ENCODE measurements around the gene KRABD2.

The KRABD2 gene

DNA sequence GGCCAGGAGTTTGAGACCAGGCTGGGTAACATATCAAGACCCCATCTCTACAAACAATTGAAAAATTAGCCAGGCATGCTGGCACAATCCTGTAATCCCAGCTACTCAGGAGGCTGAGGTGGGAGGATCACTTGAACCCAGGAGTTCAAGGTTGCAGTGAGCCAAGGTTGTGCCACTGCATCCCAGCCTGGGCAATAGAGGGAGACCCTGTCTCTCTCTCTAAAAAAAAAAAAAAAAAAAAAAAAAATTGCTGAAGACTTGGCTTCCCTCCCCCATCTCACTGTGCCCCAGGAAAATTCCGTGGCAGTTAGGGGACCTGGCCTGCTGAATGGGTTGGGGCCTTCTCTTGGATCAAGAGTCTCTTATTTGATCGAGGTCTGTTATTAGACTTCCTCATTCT, 37.0 kb downstream of the KRABD2 start, which contains the start of gene ODF4:
ODF4 (plus strand) TSS at position 301 of the 400 bp plus-strand sequence. CDS start 212 bp downstream, outside the sequence.
- H3K4me1 ChIP-seq (ENCODE audit: control insufficient read depth, insufficient read depth, low read length, unreplicated experiment) = peaks cover 7% of the 10 kb centered on the region
- H3K79me2 ChIP-seq (ENCODE audit: control insufficient read depth, insufficient read depth, low read length, unreplicated experiment) = no peaks in the 10 kb centered on the region
- H2AFZ ChIP-seq (ENCODE audit: low read length, unreplicated experiment) = no peak within 1 kb of the TSS
- no peak within 1 kb of the TSS for H3K4me3 ChIP-seq (ENCODE audit: low read depth, low read length)
- H3K27me3 ChIP-seq (ENCODE audit: insufficient read depth, low read length) = no peaks in the 10 kb centered on the region
- no peak within 1 kb of the TSS for H3K27ac ChIP-seq (ENCODE audit: low read depth, low read length)
- no peaks in the 10 kb centered on the region for H3K36me3 ChIP-seq (ENCODE audit: insufficient read depth, low read length)

DNA sequence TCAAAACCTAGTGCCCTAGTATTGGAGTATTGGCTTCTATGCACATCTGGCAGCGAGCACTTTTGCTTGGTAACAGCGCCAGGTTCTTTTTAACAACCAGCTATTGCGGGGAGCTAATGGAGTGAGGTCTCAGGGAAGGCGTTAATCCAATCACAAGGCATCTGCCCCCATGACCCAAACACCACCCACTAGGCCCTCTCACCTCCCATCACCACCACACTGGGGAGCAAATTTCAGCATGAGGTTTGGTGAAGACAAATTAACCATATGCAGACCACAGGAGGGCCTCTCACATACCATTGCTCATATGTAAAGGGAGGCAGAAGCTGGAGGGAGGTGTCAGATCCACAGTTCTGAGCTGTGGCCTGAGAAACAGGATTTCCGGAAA, 37.8 kb downstream of the KRABD2 start:
- no peak overlapping the region for H3K27ac ChIP-seq (ENCODE audit: low read depth, low read length)
- no peaks in the 10 kb centered on the region for H3K27me3 ChIP-seq (ENCODE audit: insufficient read depth, low read length)
- H3K4me3 ChIP-seq (ENCODE audit: low read depth, low read length) = 0 out of 2 replicates have a peak overlapping the region, but pooled peaks have one; percentile 61
- H3K4me1 ChIP-seq (ENCODE audit: control insufficient read depth, insufficient read depth, low read length, unreplicated experiment) = peaks cover 7% of the 10 kb centered on the region
- peak overlapping the region; percentile 91 for H2AFZ ChIP-seq (ENCODE audit: low read length, unreplicated experiment)
- H3K79me2 ChIP-seq (ENCODE audit: control insufficient read depth, insufficient read depth, low read length, unreplicated experiment) = no peaks in the 10 kb centered on the region
- no peaks in the 10 kb centered on the region for H3K36me3 ChIP-seq (ENCODE audit: insufficient read depth, low read length)

DNA sequence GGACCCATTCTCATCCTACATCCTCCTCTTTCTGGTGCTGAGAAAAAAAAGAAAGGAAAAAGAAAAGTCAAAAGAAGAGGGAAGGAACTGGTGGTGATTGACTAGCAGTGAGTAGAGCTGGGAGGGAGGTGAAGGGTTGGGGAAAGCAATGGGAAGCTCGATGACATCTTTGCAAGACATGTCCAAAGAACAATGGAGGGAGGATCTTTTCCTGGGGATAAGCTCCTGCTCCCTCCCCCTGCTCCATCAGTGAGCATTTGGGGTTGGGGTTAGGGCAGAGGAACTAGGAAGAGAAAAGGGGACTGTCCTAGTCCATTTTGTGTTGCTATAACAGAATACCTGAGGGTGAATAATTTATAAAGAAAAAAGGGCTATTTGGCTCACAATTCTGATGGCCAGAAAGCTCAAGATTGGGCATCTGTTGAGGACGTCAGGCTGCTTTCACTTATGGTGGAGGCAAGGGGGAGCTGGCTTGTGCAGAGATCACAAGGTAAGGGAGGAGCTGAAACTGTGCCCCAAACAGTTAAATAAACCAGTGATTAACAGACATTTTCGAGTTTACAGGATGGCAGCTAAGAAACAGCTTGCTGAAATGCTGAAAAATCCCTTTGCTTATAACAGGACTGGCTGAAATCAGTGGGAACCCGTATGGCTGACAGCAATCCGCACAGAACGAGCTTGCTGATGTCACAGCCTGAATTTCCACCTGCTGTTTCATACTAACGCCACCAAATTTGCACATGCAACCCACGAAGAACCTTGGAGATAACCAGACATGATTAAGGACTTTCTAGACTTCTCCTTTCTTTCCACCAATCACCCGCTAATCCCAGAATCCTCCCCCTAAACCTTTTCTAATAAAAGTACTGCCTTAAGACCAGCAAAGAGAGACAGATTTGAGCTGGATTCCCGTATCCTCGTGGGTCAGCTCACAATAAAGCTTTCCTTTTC, 38.4 kb downstream of the KRABD2 start:
- Histone ChIP-seq H2AFZ (ENCODE audit: low read length, unreplicated experiment) (peak overlapping the region; percentile 91), H3K36me3 (ENCODE audit: insufficient read depth, low read length) (no peaks in the 10 kb centered on the region), H3K4me1 (ENCODE audit: control insufficient read depth, insufficient read depth, low read length, unreplicated experiment) (peaks cover 7% of the 10 kb centered on the region), H3K27me3 (ENCODE audit: insufficient read depth, low read length) (no peaks in the 10 kb centered on the region), H3K27ac (ENCODE audit: low read depth, low read length) (no peak overlapping the region), H3K79me2 (ENCODE audit: control insufficient read depth, insufficient read depth, low read length, unreplicated experiment) (no peaks in the 10 kb centered on the region), H3K4me3 (ENCODE audit: low read depth, low read length) (peak overlapping the region; percentile 61)

DNA sequence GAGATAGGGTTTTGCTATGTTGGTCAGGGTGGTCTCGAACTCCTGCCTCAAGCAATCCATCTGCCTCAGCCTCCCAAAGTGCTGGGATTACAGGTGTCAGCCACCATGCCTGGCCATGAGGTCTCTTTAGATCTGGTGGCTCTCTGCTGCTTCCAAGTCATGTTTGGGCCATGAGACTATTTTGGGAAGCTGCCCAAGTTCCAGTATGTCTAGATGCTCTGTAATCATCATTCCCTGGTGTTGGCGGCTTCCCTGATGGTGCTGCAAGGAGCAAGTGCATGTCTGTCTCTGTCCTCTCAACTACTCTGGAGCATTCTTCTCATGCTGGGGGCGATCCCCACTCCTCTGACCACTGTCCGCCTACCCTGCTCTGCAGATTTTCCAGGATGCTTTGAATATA, 43.2 kb downstream of the KRABD2 start:
- Histone ChIP-seq H3K4me1 (ENCODE audit: control insufficient read depth, insufficient read depth, low read length, unreplicated experiment) (peaks cover 6% of the 10 kb centered on the region), H3K27ac (ENCODE audit: low read depth, low read length) (no peak overlapping the region), H3K4me3 (ENCODE audit: low read depth, low read length) (no peak overlapping the region), H3K27me3 (ENCODE audit: insufficient read depth, low read length) (0 out of 2 replicates have a peak, but pooled peaks cover 5% of the 10 kb centered on the region), H3K79me2 (ENCODE audit: control insufficient read depth, insufficient read depth, low read length, unreplicated experiment) (no peaks in the 10 kb centered on the region), H2AFZ (ENCODE audit: low read length, unreplicated experiment) (no peak overlapping the region), H3K36me3 (ENCODE audit: insufficient read depth, low read length) (no peaks in the 10 kb centered on the region)

DNA sequence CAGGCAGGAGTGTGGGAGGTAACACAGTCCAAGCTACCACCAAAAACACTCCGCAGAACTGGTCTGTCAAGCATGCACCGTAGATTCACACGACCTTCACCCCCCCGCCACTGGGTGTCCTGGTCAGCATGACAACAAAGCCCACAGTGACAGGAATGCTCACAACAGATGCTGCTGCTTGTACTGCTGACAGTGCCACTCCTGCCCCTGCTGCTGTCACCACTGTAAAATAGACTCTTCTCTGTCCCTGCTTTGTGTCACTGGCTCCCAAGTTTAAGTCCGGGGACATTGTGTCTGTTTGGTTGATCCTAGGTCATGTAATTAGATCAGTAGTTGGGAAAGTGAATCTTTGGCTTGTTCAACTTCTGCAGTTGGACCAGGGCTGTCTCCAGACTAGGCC, 43.8 kb downstream of the KRABD2 start:
- no peaks in the 10 kb centered on the region for H3K36me3 ChIP-seq (ENCODE audit: insufficient read depth, low read length)

DNA sequence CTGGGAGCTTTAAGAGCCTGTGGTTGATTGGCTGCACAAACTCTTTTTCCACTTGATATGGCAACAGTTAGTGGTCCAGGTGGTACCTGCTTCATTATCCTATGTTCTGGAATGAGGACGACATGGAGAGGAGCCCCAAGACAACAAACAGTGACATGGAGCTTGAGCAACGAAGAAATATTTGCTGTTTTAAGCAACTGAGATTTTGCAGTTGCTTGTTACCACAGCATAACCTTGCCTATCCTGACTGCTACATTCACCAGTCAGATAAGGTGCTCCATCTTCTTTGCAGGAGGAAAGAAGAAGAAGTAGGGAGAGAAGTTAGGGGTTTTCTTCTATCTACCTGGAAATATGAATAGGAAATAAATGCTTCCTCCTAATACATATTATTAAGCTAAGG, 44.4 kb downstream of the KRABD2 start:
- Histone ChIP-seq H3K27ac (ENCODE audit: low read depth, low read length) (no peak overlapping the region), H3K79me2 (ENCODE audit: control insufficient read depth, insufficient read depth, low read length, unreplicated experiment) (no peaks in the 10 kb centered on the region), H3K4me1 (ENCODE audit: control insufficient read depth, insufficient read depth, low read length, unreplicated experiment) (no peaks in the 10 kb centered on the region), H3K36me3 (ENCODE audit: insufficient read depth, low read length) (no peaks in the 10 kb centered on the region), H3K4me3 (ENCODE audit: low read depth, low read length) (no peak overlapping the region), H3K27me3 (ENCODE audit: insufficient read depth, low read length) (0 out of 2 replicates have a peak, but pooled peaks cover 5% of the 10 kb centered on the region), H2AFZ (ENCODE audit: low read length, unreplicated experiment) (no peak overlapping the region)

More for the DNA sequence above, 43.8 kb downstream of the KRABD2 start:
- H3K27me3 ChIP-seq (ENCODE audit: insufficient read depth, low read length) = 0 out of 2 replicates have a peak, but pooled peaks cover 5% of the 10 kb centered on the region
- no peaks in the 10 kb centered on the region for H3K4me1 ChIP-seq (ENCODE audit: control insufficient read depth, insufficient read depth, low read length, unreplicated experiment)
- H2AFZ ChIP-seq (ENCODE audit: low read length, unreplicated experiment) = no peak overlapping the region
- H3K4me3 ChIP-seq (ENCODE audit: low read depth, low read length) = no peak overlapping the region
- no peak overlapping the region for H3K27ac ChIP-seq (ENCODE audit: low read depth, low read length)
- H3K79me2 ChIP-seq (ENCODE audit: control insufficient read depth, insufficient read depth, low read length, unreplicated experiment) = no peaks in the 10 kb centered on the region

DNA sequence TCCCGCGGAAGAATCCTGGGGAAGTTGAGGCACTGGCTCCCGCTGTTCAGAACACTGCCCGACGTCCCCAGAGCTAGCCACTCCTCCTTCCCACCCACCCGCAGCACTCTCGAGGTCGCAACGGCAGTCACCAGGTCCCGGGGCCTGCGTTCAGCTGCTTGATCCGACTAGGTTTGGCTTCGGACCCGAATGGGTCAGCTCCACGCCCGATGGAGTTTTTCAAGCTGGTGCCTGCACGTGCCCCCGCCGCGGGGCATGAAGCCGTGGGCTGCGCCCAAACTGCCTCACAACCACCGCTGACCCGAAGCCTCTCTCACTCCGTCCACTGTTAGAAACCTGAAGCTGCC, 49.2 kb downstream of the KRABD2 start:
- H2AFZ ChIP-seq (ENCODE audit: low read length, unreplicated experiment) = peak overlapping the region; percentile 95
- 0 out of 2 replicates have a peak, but pooled peaks cover 5% of the 10 kb centered on the region for H3K27me3 ChIP-seq (ENCODE audit: insufficient read depth, low read length)
- peak overlapping the region; percentile 82 for H3K4me3 ChIP-seq (ENCODE audit: low read depth, low read length)
- no peak overlapping the region for H3K27ac ChIP-seq (ENCODE audit: low read depth, low read length)
- no peaks in the 10 kb centered on the region for H3K36me3 ChIP-seq (ENCODE audit: insufficient read depth, low read length)
- no peaks in the 10 kb centered on the region for H3K79me2 ChIP-seq (ENCODE audit: control insufficient read depth, insufficient read depth, low read length, unreplicated experiment)
- no peaks in the 10 kb centered on the region for H3K4me1 ChIP-seq (ENCODE audit: control insufficient read depth, insufficient read depth, low read length, unreplicated experiment)

All from ACC112 (cell line).